WTC11 (cell line): ENCODE data around the gene AKAP6. TPM values are rescaled to one million over a fixed set of nuclear protein-coding genes. Genes with fewer than 3 reads are reported as not detected.

Experiments
- ATAC-seq: fragments of 200-7000 bp; cut with Tn5 transposase; 2 replicates; pipeline ENCODE4 v1.10.0; 2021; ENCODE audit warnings: mild to moderate bottlenecking, moderate library complexity
- CTCF ChIA-PET: fragments of 300-600 bp; sonication (Branson Sonifier 250); formaldehyde crosslinking; loops from one replicate; lab custom pipeline; 2021; ENCODE audit warnings: antibody characterized with exemption; lab: Charles Lee
- POLR2A ChIA-PET: fragments of 350-600 bp; sonication (Branson Sonifier 250); formaldehyde crosslinking; loops from one replicate; lab custom pipeline; 2021; ENCODE audit warnings: antibody characterized with exemption; lab: Charles Lee
- DNase-seq: peaks from one replicate; pipeline ENCODE4 v3.0.0; 2021; ENCODE audit warnings: low spot score
- H3K27ac Mint-ChIP-seq: 2 replicates; pipeline ENCODE4 v1.8.0; 2021; ENCODE audit warnings: mixed read lengths
- H3K27me3 Mint-ChIP-seq: 2 replicates; pipeline ENCODE4 v1.8.0; 2021; ENCODE audit warnings: low read depth, mild to moderate bottlenecking, moderate library complexity, mixed read lengths
- H3K36me3 Mint-ChIP-seq: 2 replicates; pipeline ENCODE4 v1.8.0; 2021; ENCODE audit warnings: mixed read lengths
- H3K4me1 Mint-ChIP-seq: 2 replicates; pipeline ENCODE4 v1.8.0; 2022; ENCODE audit warnings: mixed read lengths
- H3K4me3 Mint-ChIP-seq: 2 replicates; pipeline ENCODE4 v1.8.0; 2021; ENCODE audit warnings: mild to moderate bottlenecking, moderate library complexity, mixed read lengths
- H3K9me3 Mint-ChIP-seq: 2 replicates; pipeline ENCODE4 v1.8.0; 2021; ENCODE audit warnings: mixed read lengths
- AR ChIP-seq: fragments of 250-450 bp; sonication (Bioruptor Pico); IDR thresholded peaks from 2 replicates; pipeline ENCODE4 v1.9.0; 2021; ENCODE audit warnings: mild to moderate bottlenecking
- ATF1 ChIP-seq: sonication (generic); formaldehyde crosslinking; IDR thresholded peaks from 2 replicates; pipeline ENCODE4 v1.8.1; 2023; ENCODE audit warnings: mild to moderate bottlenecking, moderate library complexity, missing genetic modification reagents
- ATF6 ChIP-seq: sonication (generic); formaldehyde crosslinking; IDR thresholded peaks from 2 replicates; pipeline ENCODE4 v1.8.1; 2023; ENCODE audit warnings: mild to moderate bottlenecking, missing genetic modification reagents
- CBFB ChIP-seq: sonication (generic); formaldehyde crosslinking; IDR thresholded peaks from 2 replicates; pipeline ENCODE4 v1.8.1; 2022; ENCODE audit warnings: mild to moderate bottlenecking, low read depth, missing genetic modification reagents
- CREB1 ChIP-seq: sonication (generic); formaldehyde crosslinking; IDR thresholded peaks from 2 replicates; pipeline ENCODE4 v1.8.0; 2023; ENCODE audit warnings: mild to moderate bottlenecking, missing genetic modification reagents
- ETV6 ChIP-seq: sonication (generic); formaldehyde crosslinking; IDR thresholded peaks from 2 replicates; pipeline ENCODE4 v1.8.1; 2022; ENCODE audit warnings: mild to moderate bottlenecking, missing genetic modification reagents
- FOXJ3 ChIP-seq: sonication (generic); formaldehyde crosslinking; IDR thresholded peaks from 2 replicates; pipeline ENCODE4 v1.9.0; 2021; ENCODE audit warnings: missing genetic modification reagents, mild to moderate bottlenecking, borderline replicate concordance
- FOXK1 ChIP-seq: sonication (generic); formaldehyde crosslinking; IDR thresholded peaks from 2 replicates; pipeline ENCODE4 v1.8.0; 2022; ENCODE audit warnings: mild to moderate bottlenecking, moderate library complexity, missing genetic modification reagents
- FOXP1 ChIP-seq: sonication (generic); formaldehyde crosslinking; IDR thresholded peaks from 2 replicates; pipeline ENCODE4 v1.8.0; 2022; ENCODE audit warnings: missing genetic modification reagents, mild to moderate bottlenecking, moderate library complexity, borderline replicate concordance
- FOXP4 ChIP-seq: sonication (generic); formaldehyde crosslinking; IDR thresholded peaks from 2 replicates; pipeline ENCODE4 v1.8.0; 2022; ENCODE audit warnings: mild to moderate bottlenecking, missing genetic modification reagents
- GABPB1 ChIP-seq: sonication (generic); formaldehyde crosslinking; IDR thresholded peaks from 2 replicates; pipeline ENCODE4 v1.8.1; 2023; ENCODE audit warnings: mild to moderate bottlenecking, missing genetic modification reagents
- GTF2I ChIP-seq: fragments of 250-450 bp; sonication (Bioruptor Pico); conservative IDR thresholded peaks from 2 replicates; pipeline ENCODE4 v1.4.0; 2021; ENCODE audit warnings: mild to moderate bottlenecking
- JAZF1 ChIP-seq: fragments of 250-450 bp; sonication (Bioruptor Pico); IDR thresholded peaks from 2 replicates; pipeline ENCODE4 v1.9.0; 2021; ENCODE audit warnings: moderate library complexity, mild to moderate bottlenecking, inconsistent platforms
- MAX ChIP-seq: sonication (generic); formaldehyde crosslinking; IDR thresholded peaks from 2 replicates; pipeline ENCODE4 v1.8.0; 2022; ENCODE audit warnings: mild to moderate bottlenecking, missing genetic modification reagents
- MXD4 ChIP-seq: fragments of 250-450 bp; sonication (Bioruptor Pico); IDR thresholded peaks from 2 replicates; pipeline ENCODE4 v1.8.0; 2021; ENCODE audit warnings: mild to moderate bottlenecking, moderate library complexity, borderline replicate concordance
- NR2C2 ChIP-seq: sonication (generic); formaldehyde crosslinking; IDR thresholded peaks from 2 replicates; pipeline ENCODE4 v1.8.0; 2022; ENCODE audit warnings: mild to moderate bottlenecking, missing genetic modification reagents
- NR3C1 ChIP-seq: sonication (generic); formaldehyde crosslinking; conservative IDR thresholded peaks from 2 replicates; pipeline ENCODE4 v1.8.1; 2023; ENCODE audit warnings: low read depth, mild to moderate bottlenecking, missing genetic modification reagents
- PRRX2 ChIP-seq: fragments of 250-450 bp; sonication (Bioruptor Pico); IDR thresholded peaks from 2 replicates; pipeline ENCODE4 v1.8.0; 2021; ENCODE audit warnings: mild to moderate bottlenecking
- RELA ChIP-seq: sonication (generic); formaldehyde crosslinking; IDR thresholded peaks from 2 replicates; pipeline ENCODE4 v1.8.1; 2022; ENCODE audit warnings: missing genetic modification reagents, mild to moderate bottlenecking, borderline replicate concordance
- RORB ChIP-seq: fragments of 250-450 bp; sonication (Bioruptor Pico); IDR thresholded peaks from 2 replicates; pipeline ENCODE4 v1.9.0; 2021; ENCODE audit warnings: mild to moderate bottlenecking
- SOX15 ChIP-seq: fragments of 250-450 bp; sonication (Bioruptor Pico); IDR thresholded peaks from 2 replicates; pipeline ENCODE4 v1.9.0; 2021; ENCODE audit warnings: mild to moderate bottlenecking
- SP1 ChIP-seq: sonication (generic); formaldehyde crosslinking; conservative IDR thresholded peaks from 2 replicates; pipeline ENCODE4 v1.8.1; 2022; ENCODE audit warnings: missing genetic modification reagents
- TEAD4 ChIP-seq: sonication (generic); formaldehyde crosslinking; IDR thresholded peaks from 2 replicates; pipeline ENCODE4 v1.8.0; 2022; ENCODE audit warnings: mild to moderate bottlenecking, missing genetic modification reagents
- ZBTB43 ChIP-seq: sonication (generic); formaldehyde crosslinking; IDR thresholded peaks from 2 replicates; pipeline ENCODE4 v1.8.1; 2023; ENCODE audit warnings: mild to moderate bottlenecking, missing genetic modification reagents
- ZNF138 ChIP-seq: sonication (generic); formaldehyde crosslinking; conservative IDR thresholded peaks from 2 replicates; pipeline ENCODE4 v1.8.1; 2022; ENCODE audit warnings: mild to moderate bottlenecking, moderate library complexity, missing genetic modification reagents
- ZNF281 ChIP-seq: sonication (generic); formaldehyde crosslinking; IDR thresholded peaks from 2 replicates; pipeline ENCODE4 v1.8.0; 2023; ENCODE audit warnings: mild to moderate bottlenecking, missing genetic modification reagents
- total RNA-seq: library from RNA; stranded (reverse); gene quantifications from 3 replicates; pipeline ENCODE4 v1.2.3, GENCODE V29; 2021

AKAP6 gene
- total RNA-seq, 1 experiment from 2014 or later, result 0.63 TPM

- DNase-seq (no peak), ATAC-seq (no peak)
- Mint-ChIP-seq H3K36me3 (no peaks in the 10 kb centered on the region), H3K9me3 (no peaks in the 10 kb centered on the region), H3K4me1 (no peaks in the 10 kb centered on the region), H3K27me3 (no peaks in the 10 kb centered on the region), H3K4me3 (no peak overlapping the region), H3K27ac (no peak overlapping the region)
- TF ChIP-seq GABPB1 (no peak), ZNF138 (CRISPR knock-in tag) (no peak), SP1 (CRISPR knock-in tag) (no peak), MAX (no peak), CBFB (no peak), FOXK1 (CRISPR knock-in tag) (no peak), ATF1 (CRISPR knock-in tag) (no peak), NR3C1 (CRISPR knock-in tag) (no peak), PRRX2 (CRISPR knock-in tag) (no peak), AR (CRISPR knock-in tag) (no peak), ATF6 (CRISPR knock-in tag) (no peak), ZBTB43 (no peak), RORB (CRISPR knock-in tag) (no peak), NR2C2 (no peak), FOXJ3 (CRISPR knock-in tag) (no peak), CREB1 (CRISPR knock-in tag) (no peak), ETV6 (no peak)
- ChIA-PET CTCF (no interaction called here), POLR2A (no interaction called here)
Measured at GRCh38 chr14:32650030-32650429, 320.9 kb downstream of the AKAP6 start.

GRCh38 chr14:32650665-32651064, 321.6 kb downstream of the AKAP6 start:
- Mint-ChIP-seq H3K27me3 (no peaks in the 10 kb centered on the region), H3K4me1 (no peaks in the 10 kb centered on the region), H3K9me3 (no peaks in the 10 kb centered on the region), H3K36me3 (no peaks in the 10 kb centered on the region), H3K27ac (no peak overlapping the region), H3K4me3 (no peak overlapping the region)
- ChIA-PET CTCF (no interaction called here), POLR2A (no interaction called here)
- DNase-seq (no peak), ATAC-seq (no peak)
- no peak for TF ChIP-seq NR2C2
- TF ChIP-seq TEAD4 (CRISPR knock-in tag), result no peak
- TF ChIP-seq GABPB1, result no peak
- TF ChIP-seq ZNF281 (CRISPR knock-in tag), result no peak
- TF ChIP-seq JAZF1 (CRISPR knock-in tag), result no peak
- no peak for TF ChIP-seq RORB (CRISPR knock-in tag)
- no peak for TF ChIP-seq GTF2I
- no peak for TF ChIP-seq CBFB
- no peak for TF ChIP-seq MXD4 (CRISPR knock-in tag)
- TF ChIP-seq FOXP4 (CRISPR knock-in tag), result no peak
- no peak for TF ChIP-seq SOX15 (CRISPR knock-in tag)
- no peak for TF ChIP-seq RELA (CRISPR knock-in tag)
- TF ChIP-seq FOXP1 (CRISPR knock-in tag), result no peak
